WTC11 (cell line): ENCODE data around the gene ZIC1. TPM values are rescaled to one million over a fixed set of nuclear protein-coding genes. Genes with fewer than 3 reads are reported as not detected.

Experiments used
- ATAC-seq: fragments of 200-7000 bp; cut with Tn5 transposase; 2 replicates; pipeline ENCODE4 v1.10.0; 2021; ENCODE audit warnings: mild to moderate bottlenecking, moderate library complexity
- CTCF ChIA-PET: fragments of 300-600 bp; sonication (Branson Sonifier 250); formaldehyde crosslinking; loops from one replicate; lab custom pipeline; 2021; ENCODE audit warnings: antibody characterized with exemption; lab: Charles Lee
- POLR2A ChIA-PET: fragments of 350-600 bp; sonication (Branson Sonifier 250); formaldehyde crosslinking; loops from one replicate; lab custom pipeline; 2021; ENCODE audit warnings: antibody characterized with exemption; lab: Charles Lee
- DNase-seq: peaks from one replicate; pipeline ENCODE4 v3.0.0; 2021; ENCODE audit warnings: low spot score
- H3K27ac Mint-ChIP-seq: 2 replicates; pipeline ENCODE4 v1.8.0; 2021; ENCODE audit warnings: mixed read lengths
- H3K27me3 Mint-ChIP-seq: 2 replicates; pipeline ENCODE4 v1.8.0; 2021; ENCODE audit warnings: low read depth, mild to moderate bottlenecking, moderate library complexity, mixed read lengths
- H3K36me3 Mint-ChIP-seq: 2 replicates; pipeline ENCODE4 v1.8.0; 2021; ENCODE audit warnings: mixed read lengths
- H3K4me1 Mint-ChIP-seq: 2 replicates; pipeline ENCODE4 v1.8.0; 2022; ENCODE audit warnings: mixed read lengths
- H3K4me3 Mint-ChIP-seq: 2 replicates; pipeline ENCODE4 v1.8.0; 2021; ENCODE audit warnings: mild to moderate bottlenecking, moderate library complexity, mixed read lengths
- H3K9me3 Mint-ChIP-seq: 2 replicates; pipeline ENCODE4 v1.8.0; 2021; ENCODE audit warnings: mixed read lengths
- ERG ChIP-seq: fragments of 250-450 bp; sonication (Bioruptor Pico); IDR thresholded peaks from 2 replicates; pipeline ENCODE4 v1.8.0; 2021; ENCODE audit warnings: mild to moderate bottlenecking
- ESRRA ChIP-seq: sonication (generic); formaldehyde crosslinking; IDR thresholded peaks from 2 replicates; pipeline ENCODE4 v1.8.1; 2022; ENCODE audit warnings: mild to moderate bottlenecking, missing genetic modification reagents, borderline replicate concordance
- ETV6 ChIP-seq: sonication (generic); formaldehyde crosslinking; IDR thresholded peaks from 2 replicates; pipeline ENCODE4 v1.8.1; 2022; ENCODE audit warnings: mild to moderate bottlenecking, missing genetic modification reagents
- GTF2I ChIP-seq: fragments of 250-450 bp; sonication (Bioruptor Pico); conservative IDR thresholded peaks from 2 replicates; pipeline ENCODE4 v1.4.0; 2021; ENCODE audit warnings: mild to moderate bottlenecking
- HMGA2 ChIP-seq: fragments of 250-450 bp; sonication (Bioruptor Pico); IDR thresholded peaks from 2 replicates; pipeline ENCODE4 v1.4.0; 2021; ENCODE audit warnings: mild to moderate bottlenecking, moderate library complexity
- IRF2 ChIP-seq: sonication (generic); formaldehyde crosslinking; IDR thresholded peaks from 2 replicates; pipeline ENCODE4 v1.8.0; 2022; ENCODE audit warnings: low read depth, missing genetic modification reagents, borderline replicate concordance
- JUN ChIP-seq: sonication (generic); formaldehyde crosslinking; IDR thresholded peaks from 2 replicates; pipeline ENCODE4 v1.8.0; 2023; ENCODE audit warnings: mild to moderate bottlenecking, missing genetic modification reagents
- MLX ChIP-seq: sonication (generic); formaldehyde crosslinking; IDR thresholded peaks from 2 replicates; pipeline ENCODE4 v1.8.1; 2023; ENCODE audit warnings: mild to moderate bottlenecking, missing genetic modification reagents, moderate library complexity
- NR1H2 ChIP-seq: sonication (generic); formaldehyde crosslinking; IDR thresholded peaks from 2 replicates; pipeline ENCODE4 v1.9.0; 2021; ENCODE audit warnings: mild to moderate bottlenecking, moderate library complexity, missing genetic modification reagents
- OVOL2 ChIP-seq: fragments of 250-450 bp; sonication (Bioruptor Pico); IDR thresholded peaks from 2 replicates; pipeline ENCODE4 v1.9.0; 2021; ENCODE audit warnings: mild to moderate bottlenecking, borderline replicate concordance
- PRRX2 ChIP-seq: fragments of 250-450 bp; sonication (Bioruptor Pico); IDR thresholded peaks from 2 replicates; pipeline ENCODE4 v1.8.0; 2021; ENCODE audit warnings: mild to moderate bottlenecking
- USF1 ChIP-seq: sonication (generic); formaldehyde crosslinking; IDR thresholded peaks from 2 replicates; pipeline ENCODE4 v1.8.0; 2022; ENCODE audit warnings: mild to moderate bottlenecking, missing genetic modification reagents
- ZBTB21 ChIP-seq: sonication (generic); formaldehyde crosslinking; IDR thresholded peaks from 2 replicates; pipeline ENCODE4 v1.8.1; 2023; ENCODE audit warnings: mild to moderate bottlenecking, missing genetic modification reagents, borderline replicate concordance
- ZNF138 ChIP-seq: sonication (generic); formaldehyde crosslinking; conservative IDR thresholded peaks from 2 replicates; pipeline ENCODE4 v1.8.1; 2022; ENCODE audit warnings: mild to moderate bottlenecking, moderate library complexity, missing genetic modification reagents
- total RNA-seq: library from RNA; stranded (reverse); gene quantifications from 3 replicates; pipeline ENCODE4 v1.2.3, GENCODE V29; 2021
- TF ChIP-seq, protein P1 (sequence below): sonication (generic); formaldehyde crosslinking; IDR thresholded peaks from 2 replicates; pipeline ENCODE4 v1.8.1; 2023; ENCODE audit warnings: mild to moderate bottlenecking, missing genetic modification reagents
- TF ChIP-seq, protein P2 (sequence below): sonication (generic); formaldehyde crosslinking; IDR thresholded peaks from 2 replicates; pipeline ENCODE4 v1.8.1; 2022; ENCODE audit warnings: mild to moderate bottlenecking, missing genetic modification reagents, moderate library complexity, borderline replicate concordance
- TF ChIP-seq, protein P3 (sequence below): sonication (generic); formaldehyde crosslinking; IDR thresholded peaks from 2 replicates; pipeline ENCODE4 v1.8.1; 2022; ENCODE audit warnings: missing genetic modification reagents, borderline replicate concordance
- TF ChIP-seq, protein P4 (sequence below): fragments of 200-600 bp; IDR thresholded peaks from 2 replicates; pipeline ENCODE4 v1.8.0; 2022; ENCODE audit warnings: antibody characterized with exemption
- TF ChIP-seq, protein P5 (sequence below): fragments of 250-450 bp; sonication (Bioruptor Pico); IDR thresholded peaks from 2 replicates; pipeline ENCODE4 v1.9.0; 2021; ENCODE audit warnings: moderate library complexity, mild to moderate bottlenecking, inconsistent platforms, borderline replicate concordance
- TF ChIP-seq, protein P6 (sequence below): fragments of 250-450 bp; sonication (Bioruptor Pico); IDR thresholded peaks from 2 replicates; pipeline ENCODE4 v1.9.0; 2021; ENCODE audit warnings: mild to moderate bottlenecking

Gene ZIC1
- total RNA-seq, 1 experiment from 2014 or later: 59.7 TPM

DNA sequence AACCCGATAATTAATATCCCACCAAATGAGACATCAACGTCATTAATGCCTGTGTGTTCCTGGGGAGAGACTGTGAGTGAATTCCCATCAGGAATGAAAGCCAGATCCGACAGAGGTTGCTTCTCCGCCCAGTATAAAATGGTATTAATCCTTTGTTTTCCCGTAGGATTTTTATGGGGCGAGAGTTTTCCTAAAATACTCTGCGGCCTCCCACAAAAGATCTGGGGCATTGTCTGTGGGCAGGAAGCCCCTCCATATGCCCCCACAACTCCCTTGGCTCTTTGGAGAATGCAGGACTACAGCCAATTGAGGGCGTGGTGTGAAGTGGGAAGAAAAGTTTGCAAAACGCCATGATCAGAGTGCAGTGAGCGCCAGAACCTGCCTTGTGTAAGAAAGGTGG is 29.5 kb upstream of the ZIC1 start:
- ATAC-seq: no peak
- Mint-ChIP-seq H3K4me3 (no peak overlapping the region), H3K4me1 (peaks cover 80% of the 10 kb centered on the region), H3K36me3 (no peaks in the 10 kb centered on the region), H3K27me3 (peaks cover 97% of the 10 kb centered on the region), H3K9me3 (no peaks in the 10 kb centered on the region), H3K27ac (no peak overlapping the region)
- ChIA-PET POLR2A (no interaction called here), CTCF (interaction anchor here (6.3 kb wide), 1 partner anchor 19 kb away, joined by 70 read pairs; no protein-coding TSS in a partner anchor)
- no peak for TF ChIP-seq ESRRA (CRISPR knock-in tag)
- TF ChIP-seq HMGA2 (CRISPR knock-in tag): no peak
- TF ChIP-seq ERG (CRISPR knock-in tag): no peak
- TF ChIP-seq USF1 (CRISPR knock-in tag): no peak
- TF ChIP-seq ETV6 (CRISPR knock-in tag): no peak
- TF ChIP-seq JUN: no peak
- TF ChIP-seq MLX (CRISPR knock-in tag): no peak
- TF ChIP-seq PRRX2 (CRISPR knock-in tag): no peak
- TF ChIP-seq, protein P1, sequence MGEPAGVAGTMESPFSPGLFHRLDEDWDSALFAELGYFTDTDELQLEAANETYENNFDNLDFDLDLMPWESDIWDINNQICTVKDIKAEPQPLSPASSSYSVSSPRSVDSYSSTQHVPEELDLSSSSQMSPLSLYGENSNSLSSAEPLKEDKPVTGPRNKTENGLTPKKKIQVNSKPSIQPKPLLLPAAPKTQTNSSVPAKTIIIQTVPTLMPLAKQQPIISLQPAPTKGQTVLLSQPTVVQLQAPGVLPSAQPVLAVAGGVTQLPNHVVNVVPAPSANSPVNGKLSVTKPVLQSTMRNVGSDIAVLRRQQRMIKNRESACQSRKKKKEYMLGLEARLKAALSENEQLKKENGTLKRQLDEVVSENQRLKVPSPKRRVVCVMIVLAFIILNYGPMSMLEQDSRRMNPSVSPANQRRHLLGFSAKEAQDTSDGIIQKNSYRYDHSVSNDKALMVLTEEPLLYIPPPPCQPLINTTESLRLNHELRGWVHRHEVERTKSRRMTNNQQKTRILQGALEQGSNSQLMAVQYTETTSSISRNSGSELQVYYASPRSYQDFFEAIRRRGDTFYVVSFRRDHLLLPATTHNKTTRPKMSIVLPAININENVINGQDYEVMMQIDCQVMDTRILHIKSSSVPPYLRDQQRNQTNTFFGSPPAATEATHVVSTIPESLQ: no peak
- TF ChIP-seq NR1H2: no peak
- TF ChIP-seq, protein P2, sequence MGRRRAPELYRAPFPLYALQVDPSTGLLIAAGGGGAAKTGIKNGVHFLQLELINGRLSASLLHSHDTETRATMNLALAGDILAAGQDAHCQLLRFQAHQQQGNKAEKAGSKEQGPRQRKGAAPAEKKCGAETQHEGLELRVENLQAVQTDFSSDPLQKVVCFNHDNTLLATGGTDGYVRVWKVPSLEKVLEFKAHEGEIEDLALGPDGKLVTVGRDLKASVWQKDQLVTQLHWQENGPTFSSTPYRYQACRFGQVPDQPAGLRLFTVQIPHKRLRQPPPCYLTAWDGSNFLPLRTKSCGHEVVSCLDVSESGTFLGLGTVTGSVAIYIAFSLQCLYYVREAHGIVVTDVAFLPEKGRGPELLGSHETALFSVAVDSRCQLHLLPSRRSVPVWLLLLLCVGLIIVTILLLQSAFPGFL: no peak
- TF ChIP-seq, protein P3, sequence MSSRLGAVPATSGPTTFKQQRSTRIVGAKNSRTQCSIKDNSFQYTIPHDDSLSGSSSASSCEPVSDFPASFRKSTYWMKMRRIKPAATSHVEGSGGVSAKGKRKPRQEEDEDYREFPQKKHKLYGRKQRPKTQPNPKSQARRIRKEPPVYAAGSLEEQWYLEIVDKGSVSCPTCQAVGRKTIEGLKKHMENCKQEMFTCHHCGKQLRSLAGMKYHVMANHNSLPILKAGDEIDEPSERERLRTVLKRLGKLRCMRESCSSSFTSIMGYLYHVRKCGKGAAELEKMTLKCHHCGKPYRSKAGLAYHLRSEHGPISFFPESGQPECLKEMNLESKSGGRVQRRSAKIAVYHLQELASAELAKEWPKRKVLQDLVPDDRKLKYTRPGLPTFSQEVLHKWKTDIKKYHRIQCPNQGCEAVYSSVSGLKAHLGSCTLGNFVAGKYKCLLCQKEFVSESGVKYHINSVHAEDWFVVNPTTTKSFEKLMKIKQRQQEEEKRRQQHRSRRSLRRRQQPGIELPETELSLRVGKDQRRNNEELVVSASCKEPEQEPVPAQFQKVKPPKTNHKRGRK (CRISPR knock-in tag): no peak
- TF ChIP-seq, protein P4, sequence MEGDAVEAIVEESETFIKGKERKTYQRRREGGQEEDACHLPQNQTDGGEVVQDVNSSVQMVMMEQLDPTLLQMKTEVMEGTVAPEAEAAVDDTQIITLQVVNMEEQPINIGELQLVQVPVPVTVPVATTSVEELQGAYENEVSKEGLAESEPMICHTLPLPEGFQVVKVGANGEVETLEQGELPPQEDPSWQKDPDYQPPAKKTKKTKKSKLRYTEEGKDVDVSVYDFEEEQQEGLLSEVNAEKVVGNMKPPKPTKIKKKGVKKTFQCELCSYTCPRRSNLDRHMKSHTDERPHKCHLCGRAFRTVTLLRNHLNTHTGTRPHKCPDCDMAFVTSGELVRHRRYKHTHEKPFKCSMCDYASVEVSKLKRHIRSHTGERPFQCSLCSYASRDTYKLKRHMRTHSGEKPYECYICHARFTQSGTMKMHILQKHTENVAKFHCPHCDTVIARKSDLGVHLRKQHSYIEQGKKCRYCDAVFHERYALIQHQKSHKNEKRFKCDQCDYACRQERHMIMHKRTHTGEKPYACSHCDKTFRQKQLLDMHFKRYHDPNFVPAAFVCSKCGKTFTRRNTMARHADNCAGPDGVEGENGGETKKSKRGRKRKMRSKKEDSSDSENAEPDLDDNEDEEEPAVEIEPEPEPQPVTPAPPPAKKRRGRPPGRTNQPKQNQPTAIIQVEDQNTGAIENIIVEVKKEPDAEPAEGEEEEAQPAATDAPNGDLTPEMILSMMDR: no peak
- TF ChIP-seq ZNF138 (CRISPR knock-in tag): no peak
- TF ChIP-seq IRF2 (CRISPR knock-in tag): no peak
- TF ChIP-seq, protein P5, sequence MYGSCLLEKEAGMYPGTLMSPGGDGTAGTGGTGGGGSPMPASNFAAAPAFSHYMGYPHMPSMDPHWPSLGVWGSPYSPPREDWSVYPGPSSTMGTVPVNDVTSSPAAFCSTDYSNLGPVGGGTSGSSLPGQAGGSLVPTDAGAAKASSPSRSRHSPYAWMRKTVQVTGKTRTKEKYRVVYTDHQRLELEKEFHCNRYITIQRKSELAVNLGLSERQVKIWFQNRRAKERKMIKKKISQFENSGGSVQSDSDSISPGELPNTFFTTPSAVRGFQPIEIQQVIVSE (CRISPR knock-in tag): no peak
- no peak for TF ChIP-seq OVOL2 (CRISPR knock-in tag)
- TF ChIP-seq, protein P6, sequence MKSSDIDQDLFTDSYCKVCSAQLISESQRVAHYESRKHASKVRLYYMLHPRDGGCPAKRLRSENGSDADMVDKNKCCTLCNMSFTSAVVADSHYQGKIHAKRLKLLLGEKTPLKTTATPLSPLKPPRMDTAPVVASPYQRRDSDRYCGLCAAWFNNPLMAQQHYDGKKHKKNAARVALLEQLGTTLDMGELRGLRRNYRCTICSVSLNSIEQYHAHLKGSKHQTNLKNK: no peak
- TF ChIP-seq ZBTB21 (CRISPR knock-in tag): no peak
- no peak for TF ChIP-seq GTF2I
- no peak for DNase-seq
